GM19351 (cell line): ENCODE data around the gene RNPEPL1.

Source experiments
- ATAC-seq: cut with Tn5 transposase; IDR thresholded peaks from one replicate; pipeline ENCODE4 v1.9.1; 2021; ENCODE audit warnings: mild to moderate bottlenecking, moderate library complexity; ENCODE audit not compliant: unreplicated experiment

RNPEPL1 gene

DNA sequence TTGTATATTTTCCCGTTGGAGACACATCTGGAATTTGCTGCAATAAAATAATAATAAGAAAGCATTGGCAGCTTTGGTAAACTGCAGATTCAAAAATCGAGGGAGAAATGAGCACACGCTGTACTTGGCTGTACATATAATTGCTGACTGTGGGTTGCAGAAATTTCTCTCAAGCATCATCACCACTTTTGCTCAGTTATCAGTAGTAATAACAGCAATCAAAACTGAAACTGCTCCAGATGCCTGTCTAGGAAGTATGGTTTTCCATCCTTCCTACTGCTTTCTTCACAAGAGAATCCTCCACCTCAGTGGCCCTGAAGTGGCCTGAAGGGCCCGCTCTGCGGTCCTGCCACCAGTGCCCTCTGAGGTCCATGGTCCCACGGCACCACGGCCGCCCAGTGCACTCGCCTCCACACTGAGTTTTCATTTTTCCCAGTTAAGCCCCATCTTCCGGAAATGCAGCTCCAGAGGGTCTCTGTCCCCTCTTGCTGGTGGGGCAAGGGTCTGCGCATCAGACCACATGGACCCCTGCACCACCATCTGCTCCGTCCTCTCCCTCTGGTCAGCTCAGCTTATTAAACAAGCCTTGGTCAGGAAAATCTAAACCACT lies 4.2 kb upstream of the RNPEPL1 start:
- no peak for ATAC-seq

GRCh38 chr2:240564561-240565332 lies 3.5 kb upstream of the RNPEPL1 start:
- ATAC-seq, result no peak

- ATAC-seq, result peak; percentile 33
These were observed 2.7 kb upstream of the RNPEPL1 start for GRCh38 chr2:240565333-240566202.

- ATAC-seq, result peak; percentile 45
These were observed 1.8 kb upstream of the RNPEPL1 start for GRCh38 chr2:240566203-240567136.

DNA sequence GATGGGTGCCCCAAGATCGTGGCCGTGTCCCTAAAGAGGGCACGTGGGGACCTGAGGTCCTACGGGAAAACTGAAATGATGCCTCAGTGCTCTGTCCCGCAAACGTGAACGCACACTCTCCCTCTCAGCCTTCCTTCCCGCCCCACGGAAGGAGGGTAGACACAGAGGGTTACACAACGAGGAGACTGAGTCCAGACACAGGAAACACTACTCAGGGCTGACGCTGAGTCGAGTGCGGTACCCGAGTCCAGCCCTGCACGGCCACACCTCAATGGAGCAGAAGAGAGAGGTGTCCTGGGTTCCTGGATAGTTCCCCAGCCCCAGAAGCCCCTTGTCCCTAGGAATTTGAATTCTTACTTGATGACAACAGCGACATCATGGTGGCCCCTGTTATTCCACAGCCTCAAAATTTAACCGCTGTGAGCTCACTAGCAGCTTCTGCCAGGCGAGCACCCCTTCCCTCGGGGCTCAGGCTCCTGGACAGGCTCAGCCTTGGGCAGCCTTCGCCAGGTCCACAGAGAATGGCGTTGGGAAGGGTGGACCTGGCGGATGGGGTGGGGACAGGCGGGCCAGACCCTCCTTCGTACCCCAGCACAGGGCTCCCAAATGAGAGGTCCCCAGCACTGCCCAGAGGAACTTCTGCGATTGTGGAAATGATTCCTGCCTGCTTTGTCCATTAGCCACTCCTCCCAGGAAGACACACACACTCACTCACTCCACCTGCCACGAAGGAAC lies 980 bp upstream of the RNPEPL1 start:
- no peak for ATAC-seq

GRCh38 chr2:240568678-240569522 lies 616 bp downstream of the RNPEPL1 start:
- peak; percentile 17 for ATAC-seq

- ATAC-seq, result no peak
These were observed 1.3 kb downstream of the RNPEPL1 start for GRCh38 chr2:240569523-240569997.

GRCh38 chr2:240569998-240570530 lies 1.8 kb downstream of the RNPEPL1 start:
- no peak for ATAC-seq

- no peak for ATAC-seq
These were observed 2.4 kb downstream of the RNPEPL1 start for GRCh38 chr2:240570531-240571313.

DNA sequence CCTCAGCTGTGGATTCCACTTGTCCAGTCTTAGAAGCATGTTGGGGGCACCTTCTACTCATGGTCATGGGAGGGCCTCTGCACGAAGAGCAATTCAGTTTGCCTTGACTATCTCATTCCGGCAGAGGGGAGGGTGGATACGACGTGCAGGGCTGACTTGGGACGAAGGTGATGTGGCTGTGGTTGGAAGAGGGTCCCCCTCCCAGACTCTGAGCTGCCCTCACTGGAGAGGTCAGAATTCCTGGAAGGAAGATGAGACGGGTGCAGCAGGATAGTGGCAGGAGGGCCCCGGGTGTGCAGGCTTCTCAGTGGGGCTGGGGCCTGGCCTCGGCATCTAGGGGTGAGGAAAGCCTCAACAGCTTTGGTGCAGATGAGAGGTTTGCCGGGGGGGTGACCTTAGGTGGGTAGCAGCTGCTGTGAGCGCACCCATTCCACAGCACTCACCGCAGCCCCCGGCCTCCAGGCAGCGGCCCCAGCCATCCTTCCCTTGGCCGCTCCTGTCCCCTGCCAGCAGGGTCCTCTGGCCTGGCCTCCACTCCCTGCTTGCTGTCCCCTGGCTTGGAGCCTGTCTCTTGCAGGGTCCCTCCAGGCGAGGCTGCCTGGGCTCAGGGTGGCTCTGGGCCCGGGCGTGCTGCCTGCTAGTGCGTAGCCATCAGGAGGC lies 3.2 kb downstream of the RNPEPL1 start:
- ATAC-seq, result no peak

DNA sequence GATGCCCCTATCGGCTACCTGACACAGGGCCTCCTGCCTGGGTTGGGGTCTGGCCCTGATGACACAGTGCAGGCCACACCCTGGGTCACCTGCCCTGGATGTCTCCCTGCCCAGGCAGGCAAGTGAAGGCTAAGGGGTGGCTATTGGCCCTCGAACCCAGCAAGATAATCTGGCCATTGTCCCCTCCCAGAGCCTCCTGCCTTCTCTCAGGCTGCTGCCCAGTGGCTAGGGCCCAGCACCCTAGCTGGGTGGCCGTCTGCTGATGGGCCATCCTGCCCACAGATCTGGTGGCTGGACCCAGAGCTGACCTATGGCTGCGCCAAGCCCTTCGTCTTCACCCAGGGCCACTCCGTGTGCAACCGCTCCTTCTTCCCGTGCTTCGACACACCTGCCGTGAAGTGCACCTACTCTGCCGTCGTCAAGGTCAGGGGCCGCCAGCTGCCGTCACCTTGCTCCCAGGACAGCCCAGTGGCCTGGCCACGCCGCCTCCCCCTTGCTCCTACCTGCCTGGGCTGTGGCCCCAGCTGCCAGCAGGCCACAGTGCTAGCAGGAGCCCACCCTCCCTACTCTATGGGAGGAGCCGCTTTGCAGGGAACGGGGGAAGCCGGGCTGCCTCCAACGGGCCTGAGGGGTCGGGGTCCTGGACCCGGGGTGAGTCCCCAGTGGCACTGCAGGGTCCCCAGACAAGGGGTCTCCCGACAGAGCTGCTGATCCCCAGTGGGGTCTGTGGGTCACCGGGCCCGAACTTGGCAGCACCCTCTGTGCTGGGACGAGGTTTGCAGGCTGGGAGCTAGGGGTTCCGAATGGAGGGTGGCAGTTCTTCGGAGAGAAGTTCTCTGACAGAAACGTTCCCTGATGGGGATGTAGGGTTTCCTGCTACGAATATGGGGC lies 4.1 kb downstream of the RNPEPL1 start:
- ATAC-seq, result no peak

DNA sequence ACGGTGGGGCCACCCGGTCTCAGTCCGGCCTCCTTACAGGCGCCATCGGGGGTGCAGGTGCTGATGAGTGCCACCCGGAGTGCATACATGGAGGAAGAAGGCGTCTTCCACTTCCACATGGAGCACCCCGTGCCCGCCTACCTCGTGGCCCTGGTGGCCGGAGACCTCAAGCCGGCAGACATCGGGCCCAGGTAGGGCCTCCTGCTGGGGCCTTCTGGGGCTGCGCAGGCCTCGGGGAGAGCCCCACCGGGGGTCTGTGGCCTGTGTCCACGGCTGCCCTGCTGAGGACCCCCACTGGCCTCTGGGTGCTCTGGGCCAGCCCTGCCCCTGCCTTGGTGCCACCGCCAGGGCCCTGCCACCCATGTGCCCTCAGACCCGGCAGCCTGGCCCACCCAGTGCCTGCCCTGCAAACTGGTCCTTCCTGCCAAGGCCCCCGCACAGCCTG lies 4.8 kb downstream of the RNPEPL1 start:
- ATAC-seq, result no peak

GRCh38 chr2:240573516-240574385 lies 5.5 kb downstream of the RNPEPL1 start:
- no peak for ATAC-seq

DNA sequence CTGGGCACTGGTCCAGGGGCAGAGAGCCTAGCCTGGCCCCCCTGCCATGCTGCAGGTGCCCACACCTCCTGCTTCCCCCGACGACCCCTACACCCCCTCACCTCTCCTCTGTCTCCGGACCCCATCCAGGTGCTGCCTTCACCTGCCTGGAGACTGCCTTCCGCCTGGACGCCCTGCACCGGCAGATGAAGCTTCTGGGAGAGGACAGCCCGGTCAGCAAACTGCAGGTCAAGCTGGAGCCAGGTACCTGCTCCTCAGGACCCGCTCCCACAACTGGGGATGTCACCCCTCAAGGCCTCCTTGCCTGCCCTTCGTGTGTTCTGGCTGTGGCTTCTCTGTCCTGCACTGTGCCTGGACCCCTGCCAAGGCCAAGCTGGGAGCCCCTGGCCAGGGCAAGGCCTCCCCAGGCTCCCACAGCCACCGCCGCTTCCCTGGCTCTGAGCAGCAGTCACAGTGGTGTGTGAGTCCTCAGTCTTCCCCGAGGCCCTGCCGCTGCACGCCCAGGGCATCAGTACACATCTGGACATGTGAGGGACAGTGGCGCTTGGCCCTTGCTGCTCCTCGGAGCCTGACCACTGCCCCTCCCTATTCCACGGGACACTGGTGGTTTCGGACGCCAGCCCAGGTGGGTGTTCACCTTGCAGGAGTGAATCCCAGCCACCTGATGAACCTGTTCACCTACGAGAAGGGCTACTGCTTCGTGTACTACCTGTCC lies 6.3 kb downstream of the RNPEPL1 start:
- no peak for ATAC-seq
